Stomach (tissue), 9 donors: ENCODE data around the gene SERPINB10. TPM values are rescaled to one million over a fixed set of nuclear protein-coding genes. Genes with fewer than 3 reads are reported as not detected.
"Not testable (repeated sequence)": the region's sequence is repeated elsewhere in the genome, so short reads cannot be mapped to it uniquely, and the experiment has no call there.

ENCODE experiments used
- DNase-seq, 2 donors: peaks; one replicate each; pipeline versions ENCODE4 v3.0.0 to v3.0.0-alpha.2; 2013 to 2019
- H3K27ac ChIP-seq, 5 donors: fragments of 200-600 bp in 4 of 5; sonication (generic) in 4 of 5; one replicate each; pipeline ENCODE4 v1.5.1; 2013 to 2019; ENCODE audit warnings: mild to moderate bottlenecking in 1 of 5, moderate library complexity in 1 of 5
- H3K27me3 ChIP-seq, 3 donors: fragments of 200-600 bp; sonication (generic); one replicate each; pipeline ENCODE4 v1.5.1; 2017 to 2019; ENCODE audit warnings: mixed run types in 1 of 3
- H3K36me3 ChIP-seq, 4 donors: fragments of 200-600 bp; sonication (generic); 1 replicate in 3 of 4; 2 replicates in 1 of 4; pipeline ENCODE4 v1.5.1; 2016 to 2019
- H3K4me1 ChIP-seq, 4 donors: fragments of 200-600 bp; sonication (generic); one replicate each; pipeline ENCODE4 v1.5.1; 2016 to 2019
- H3K4me3 ChIP-seq, 4 donors: fragments of 200-600 bp; sonication (generic) in 3 of 4; one replicate each; pipeline ENCODE4 v1.5.1; 2016 to 2019; ENCODE audit warnings: mild to moderate bottlenecking in 1 of 4
- H3K9me3 ChIP-seq, 4 donors: fragments of 200-600 bp; sonication (generic); one replicate each; pipeline ENCODE4 v1.5.1; 2016 to 2019
- CTCF ChIP-seq, 7 experiments: fragments of 450-650 bp in 4 of 7; fragments of 200-600 bp in 3 of 7; sonication (generic) in 3 of 7; IDR thresholded peaks; one replicate each; pipeline ENCODE4 v1.5.1; 2016 to 2019; ENCODE audit warnings: antibody characterized with exemption in 7 of 7, control low read depth in 2 of 7, mild to moderate bottlenecking in 1 of 7
- EP300 ChIP-seq: sonication (generic); formaldehyde crosslinking; IDR thresholded peaks from one replicate; pipeline ENCODE4 v1.6.1; 2017; ENCODE audit warnings: antibody characterized with exemption
- POLR2A ChIP-seq, 4 donors: fragments of 450-650 bp; IDR thresholded peaks; one replicate each; pipeline ENCODE4 v1.6.1; 2016; ENCODE audit warnings: antibody characterized with exemption in 4 of 4, control low read depth in 2 of 4, mild to moderate bottlenecking in 1 of 4, moderate library complexity in 1 of 4
- POLR2AphosphoS5 ChIP-seq, 3 donors: sonication (generic); formaldehyde crosslinking; IDR thresholded peaks; one replicate each; pipeline ENCODE4 v1.6.1; 2016; ENCODE audit warnings: antibody characterized with exemption in 3 of 3
- WGBS, 5 donors: extraction: QIAGEN DNeasy Blood & Tissue Kit in 3 of 5; methylation state at CpG; one replicate each; pipeline versions ENCODE4 v1.1.5 to v1.1.7; 2013 to 2018; 5-methylcytosine and 5-hydroxymethylcytosine counted together
- intact Hi-C: fragments of 100-400 bp; cut with DNase I; formaldehyde crosslinking; loops from one replicate; pipeline ENCODE4 v1.15.1; 2023; ENCODE audit warnings: low total_unique reads
- polyA plus RNA-seq, 3 donors: library from polyadenylated mRNA; stranded (reverse); fragments of 200-250 nt; gene quantifications; one replicate each; pipeline ENCODE4 v1.2.3, GENCODE V29; 2013
- total RNA-seq, 5 donors: library from RNA; depleted of rRNA; stranded (reverse); fragments of >200 nt; gene quantifications; one replicate each; pipeline versions ENCODE4 v1.1.0 to v1.2.3, GENCODE V29; 2014 to 2016
- donor health status: healthy with polysubstance abuse.
- donor health status: Bipolar disorder and iron deficiency.
- donor health status: healthy.

SERPINB10 gene
- total and polyA plus RNA-seq, 8 donors, result 0.10 to 0.73 TPM; not detected in 6

- Histone ChIP-seq H3K9me3 (no peaks in the 10 kb centered on the region), H3K27me3 (peaks cover 5 to 34% (median 8%) of the 10 kb centered on the region in 3 donors), H3K4me3 (peak overlapping the region; percentile 38 to 59 (median 48)), H3K4me1 (peaks cover 10 to 12% (median 12%) of the 10 kb centered on the region in 4 donors), H3K27ac (peak overlapping the region in 1 of 5 donors; percentile 19), H3K36me3 (no peaks in the 10 kb centered on the region)
- TF ChIP-seq POLR2A (IDR thresholded peaks at IDR 0.05) (no peak), EP300 (no peak), POLR2AphosphoS5 (IDR thresholded peaks at IDR 0.05) (no peak), CTCF (IDR thresholded peaks at IDR 0.05) (peak in 4 of 7 experiments; percentile 26 to 68 (median 52))
- intact Hi-C loops, result no loop called here
- WGBS, 5 donors, result 1 to 4% (median 1%) methylated on average over 38 to 54 of the region's 54 CpGs
- peak; percentile 82 to 91 for DNase-seq
These were observed 28.6 kb downstream of the SERPINB10 start for GRCh38 chr18:63936156-63936931.

GRCh38 chr18:63936932-63937393 lies 29.2 kb downstream of the SERPINB10 start:
- H3K27me3 ChIP-seq, result peaks cover 5 to 34% (median 8%) of the 10 kb centered on the region in 3 donors
- peak overlapping the region; percentile 38 to 59 (median 48) for H3K4me3 ChIP-seq
- H3K4me1 ChIP-seq, result peaks cover 10 to 12% (median 12%) of the 10 kb centered on the region in 4 donors
- TF ChIP-seq POLR2A (IDR thresholded peaks at IDR 0.05), result no peak
- TF ChIP-seq EP300, result no peak
- intact Hi-C loops, result no loop called here
- H3K9me3 ChIP-seq, result no peaks in the 10 kb centered on the region
- WGBS, 5 donors, result 38 to 46% (median 39%) methylated on average over 13 to 19 of the region's 19 CpGs
- H3K36me3 ChIP-seq, result no peaks in the 10 kb centered on the region
- no peak overlapping the region for H3K27ac ChIP-seq
- DNase-seq, result no peak

GRCh38 chr18:63940008-63940407 lies 32.2 kb downstream of the SERPINB10 start:
- Histone ChIP-seq H3K36me3 (no peaks in the 10 kb centered on the region), H3K9me3 (peaks cover 0 to under 1% (median 0%) of the 10 kb centered on the region in 4 donors), H3K27me3 (peaks cover 5 to 35% (median 8%) of the 10 kb centered on the region in 3 donors), H3K4me1 (peaks cover 10 to 12% (median 12%) of the 10 kb centered on the region in 4 donors), H3K4me3 (no peak overlapping the region), H3K27ac (no peak overlapping the region)
- no peak for TF ChIP-seq POLR2A (IDR thresholded peaks at IDR 0.05)
- TF ChIP-seq EP300, result no peak
- no peak for TF ChIP-seq CTCF (IDR thresholded peaks at IDR 0.05)
- TF ChIP-seq POLR2AphosphoS5 (IDR thresholded peaks at IDR 0.05), result no peak
- no peak for DNase-seq
- intact Hi-C loops, result no loop called here
- WGBS, 5 donors, result 88 to 94% (median 92%) methylated on average over 8 of the region's 8 CpGs

- H3K9me3 ChIP-seq, H3K27ac ChIP-seq, DNase-seq, H3K36me3 ChIP-seq, H3K4me3 ChIP-seq, intact Hi-C loops: not testable (repeated sequence)
- Histone ChIP-seq H3K27me3 (peaks cover 5 to 39% (median 8%) of the 10 kb centered on the region in 3 donors), H3K4me1 (peaks cover 10 to 12% (median 12%) of the 10 kb centered on the region in 4 donors)
- WGBS, 5 donors, result 74 to 92% (median 79%) methylated on average over 15 to 17 of the region's 17 CpGs
These were observed 32.8 kb downstream of the SERPINB10 start for GRCh38 chr18:63940543-63941050.

GRCh38 chr18:63947051-63947790 lies 39.5 kb downstream of the SERPINB10 start:
- H3K4me3 ChIP-seq, result no peak overlapping the region
- no peak for DNase-seq
- H3K27me3 ChIP-seq, result peaks cover 0 to 17% (median 5%) of the 10 kb centered on the region in 3 donors
- no peak overlapping the region for H3K27ac ChIP-seq
- TF ChIP-seq POLR2AphosphoS5 (IDR thresholded peaks at IDR 0.05) (no peak), EP300 (no peak), POLR2A (IDR thresholded peaks at IDR 0.05) (no peak), CTCF (IDR thresholded peaks at IDR 0.05) (no peak)
- H3K36me3 ChIP-seq, result no peaks in the 10 kb centered on the region
- WGBS, 5 donors, result 67 to 78% (median 74%) methylated on average over 3 of the region's 3 CpGs
- intact Hi-C loops, result no loop called here
- peaks cover 0 to 5% (median 0%) of the 10 kb centered on the region in 4 donors for H3K9me3 ChIP-seq
- peaks cover 5 to 12% (median 9%) of the 10 kb centered on the region in 4 donors for H3K4me1 ChIP-seq
